Measurements from ENCODE around the gene DHTKD1. TPM values are rescaled to one million over a fixed set of nuclear protein-coding genes. Genes with fewer than 3 reads are reported as not detected.

The DHTKD1 gene
- total and polyA plus RNA-seq, 4 donors = 26.2 to 119 (median 43.0) TPM

- no peak overlapping the region for H3K9ac ChIP-seq (ENCODE audit: low read depth in 1 of 2, low read length in 2 of 2)
- H3K27ac ChIP-seq (ENCODE audit: low read depth in 1 of 2, low read length in 2 of 2) = no peak overlapping the region
- DNase-seq (ENCODE audit: low spot score) = no peak
- no peak for TF ChIP-seq RXRA (IDR thresholded peaks at IDR 0.05)
- no peak for TF ChIP-seq GABPA (IDR thresholded peaks at IDR 0.05 in 1 of 2, conservative IDR thresholded peaks at IDR 0.05 in 1 of 2)
- TF ChIP-seq, protein P1, sequence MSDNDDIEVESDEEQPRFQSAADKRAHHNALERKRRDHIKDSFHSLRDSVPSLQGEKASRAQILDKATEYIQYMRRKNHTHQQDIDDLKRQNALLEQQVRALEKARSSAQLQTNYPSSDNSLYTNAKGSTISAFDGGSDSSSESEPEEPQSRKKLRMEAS (IDR thresholded peaks at IDR 0.05) = no peak
- TF ChIP-seq RAD21 (IDR thresholded peaks at IDR 0.05) = no peak
- TF ChIP-seq FOXA2 (IDR thresholded peaks at IDR 0.05) = no peak
- no peak for TF ChIP-seq YY1 (IDR thresholded peaks at IDR 0.05)
- no peak for TF ChIP-seq REST (IDR thresholded peaks at IDR 0.05)
- no peak for TF ChIP-seq ZBTB33 (IDR thresholded peaks at IDR 0.05)
- TF ChIP-seq JUND (IDR thresholded peaks at IDR 0.05) = no peak
- TF ChIP-seq, protein P2, sequence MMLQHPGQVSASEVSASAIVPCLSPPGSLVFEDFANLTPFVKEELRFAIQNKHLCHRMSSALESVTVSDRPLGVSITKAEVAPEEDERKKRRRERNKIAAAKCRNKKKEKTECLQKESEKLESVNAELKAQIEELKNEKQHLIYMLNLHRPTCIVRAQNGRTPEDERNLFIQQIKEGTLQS (IDR thresholded peaks at IDR 0.05) = no peak
- TF ChIP-seq CTCF (IDR thresholded peaks at IDR 0.05; ENCODE audit: low read depth, low read length, missing input control) = no peak
- no peak for TF ChIP-seq TAF1 (conservative IDR thresholded peaks at IDR 0.05)
- TF ChIP-seq HNF4A (conservative IDR thresholded peaks at IDR 0.05) = no peak
- TF ChIP-seq HNF4G (IDR thresholded peaks at IDR 0.05) = no peak
- no peak for TF ChIP-seq FOXA1 (IDR thresholded peaks at IDR 0.05)
- H3K4me3 ChIP-seq (ENCODE audit: low read depth in 1 of 3, low read length in 3 of 3) = no peak overlapping the region
- 64% methylated on average over 3 of the region's 3 CpGs for whole genome bisulfite sequencing
- H3K9me3 ChIP-seq (ENCODE audit: control insufficient read depth in 4 of 4, low read length in 3 of 4) = no peaks in the 10 kb centered on the region
- H3K27me3 ChIP-seq (ENCODE audit: control insufficient read depth in 4 of 4, insufficient read depth in 4 of 4, low read length in 3 of 4) = no peaks in the 10 kb centered on the region
- H3K36me3 ChIP-seq (ENCODE audit: control insufficient read depth in 4 of 4, insufficient read depth in 3 of 4, low read depth in 1 of 4, low read length in 3 of 4) = peaks cover 2 to 13% (median 7%) of the 10 kb centered on the region in 4 donors
- peaks cover 0 to 8% (median 1%) of the 10 kb centered on the region in 4 donors for H3K4me1 ChIP-seq (ENCODE audit: control insufficient read depth in 4 of 4, insufficient read depth in 4 of 4, low read length in 3 of 4)
Observed at GRCh38 chr10:12036073-12036655, 32.6 kb upstream of the DHTKD1 start.

Measured in liver (tissue), 9 donors.